Neural cell (in vitro differentiated cells): Measurements from ENCODE around the gene NECTIN2.

ENCODE experiments used
- CTCF ChIP-seq: fragments of 450-650 bp; IDR thresholded peaks from 2 replicates; pipeline ENCODE4 v1.5.1; 2014; ENCODE audit warnings: antibody characterized with exemption, mild to moderate bottlenecking, moderate library complexity; ENCODE audit not compliant: poor library complexity, severe bottlenecking
- EZH2 ChIP-seq: fragments of 200-600, 300-800 bp; shearing (Covaris generic), sonication (generic); IDR thresholded peaks from 2 replicates; pipeline ENCODE4 v1.6.1; 2014; ENCODE audit warnings: antibody characterized with exemption, low read length, borderline replicate concordance, mild to moderate bottlenecking; ENCODE audit not compliant: insufficient read depth, poor library complexity, severe bottlenecking
- POLR2AphosphoS5 ChIP-seq: IDR thresholded peaks from 2 replicates; pipeline ENCODE4 v1.6.1; 2012
- SMC3 ChIP-seq: fragments of 450-650 bp; conservative IDR thresholded peaks from 2 replicates; pipeline ENCODE4 v1.6.1; 2014; ENCODE audit warnings: antibody characterized with exemption, mild to moderate bottlenecking, moderate library complexity; ENCODE audit not compliant: poor library complexity
- TAF1 ChIP-seq: IDR thresholded peaks from 2 replicates; pipeline ENCODE4 v1.6.1; 2012; ENCODE audit warnings: low read depth

- TF ChIP-seq TAF1 (no peak), SMC3 (no peak), POLR2AphosphoS5 (no peak), EZH2 (no peak), CTCF (no peak)
These were observed 33.9 kb upstream of the NECTIN2 start for GRCh38 chr19:44812142-44812718.
